ENCODE measurements around the gene OR5P2.
"Not testable (repeated sequence)": the region's sequence is repeated elsewhere in the genome, so short reads cannot be mapped to it uniquely, and the experiment has no call there.

Gene OR5P2, protein sequence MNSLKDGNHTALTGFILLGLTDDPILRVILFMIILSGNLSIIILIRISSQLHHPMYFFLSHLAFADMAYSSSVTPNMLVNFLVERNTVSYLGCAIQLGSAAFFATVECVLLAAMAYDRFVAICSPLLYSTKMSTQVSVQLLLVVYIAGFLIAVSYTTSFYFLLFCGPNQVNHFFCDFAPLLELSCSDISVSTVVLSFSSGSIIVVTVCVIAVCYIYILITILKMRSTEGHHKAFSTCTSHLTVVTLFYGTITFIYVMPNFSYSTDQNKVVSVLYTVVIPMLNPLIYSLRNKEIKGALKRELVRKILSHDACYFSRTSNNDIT

GRCh38 chr11:7796842-7797241 lies at the start of gene OR5P2:
Gene OR5P2 (minus strand): TSS chr11:7796942. CDS start chr11:7796942, 0 bp downstream.
- no peak within 1 kb of the TSS for H3K27ac Mint-ChIP-seq
- no peak within 1 kb of the TSS for H3K4me3 Mint-ChIP-seq
- H3K4me1 Mint-ChIP-seq = no peaks in the 10 kb centered on the region
- ATAC-seq (no peak), DNase-seq (ENCODE audit: low spot score in 2 of 2) (no peak)
- H3K9me3 Mint-ChIP-seq = peaks cover 9% of the 10 kb centered on the region
- H3K36me3 Mint-ChIP-seq = no peaks in the 10 kb centered on the region

GRCh38 chr11:7846003-7846402 lies 49.3 kb upstream of the OR5P2 start:
- Mint-ChIP-seq H3K4me3 (no peak overlapping the region), H3K36me3 (no peaks in the 10 kb centered on the region), H3K9me3 (no peaks in the 10 kb centered on the region), H3K4me1 (no peaks in the 10 kb centered on the region), H3K27ac (no peak overlapping the region)
- no peak for ATAC-seq
- no peak for DNase-seq (ENCODE audit: low spot score in 2 of 2)

- Mint-ChIP-seq H3K27ac (no peak overlapping the region), H3K9me3 (no peaks in the 10 kb centered on the region), H3K4me1 (no peaks in the 10 kb centered on the region), H3K36me3 (no peaks in the 10 kb centered on the region), H3K4me3 (no peak overlapping the region)
- DNase-seq (ENCODE audit: low spot score in 2 of 2) (no peak), ATAC-seq (no peak)
These were observed 48.2 kb upstream of the OR5P2 start for GRCh38 chr11:7844986-7845385.

GRCh38 chr11:7844521-7844920 lies 47.8 kb upstream of the OR5P2 start:
- no peaks in the 10 kb centered on the region for H3K4me1 Mint-ChIP-seq
- no peak overlapping the region for H3K4me3 Mint-ChIP-seq
- ATAC-seq (no peak), DNase-seq (ENCODE audit: low spot score in 2 of 2) (no peak)
- no peaks in the 10 kb centered on the region for H3K36me3 Mint-ChIP-seq
- no peaks in the 10 kb centered on the region for H3K9me3 Mint-ChIP-seq
- no peak overlapping the region for H3K27ac Mint-ChIP-seq

- no peaks in the 10 kb centered on the region for H3K9me3 Mint-ChIP-seq
- no peak for ATAC-seq
- H3K4me1 Mint-ChIP-seq = no peaks in the 10 kb centered on the region
- no peak overlapping the region for H3K4me3 Mint-ChIP-seq
- no peak for DNase-seq (ENCODE audit: low spot score in 2 of 2)
- H3K27ac Mint-ChIP-seq = no peak overlapping the region
- H3K36me3 Mint-ChIP-seq = no peaks in the 10 kb centered on the region
These were observed 43.8 kb upstream of the OR5P2 start for GRCh38 chr11:7840578-7840977.

- Mint-ChIP-seq H3K4me3 (no peak overlapping the region), H3K9me3 (no peaks in the 10 kb centered on the region), H3K27ac (no peak overlapping the region), H3K36me3 (no peaks in the 10 kb centered on the region), H3K4me1 (no peaks in the 10 kb centered on the region)
- DNase-seq (ENCODE audit: low spot score in 2 of 2) (no peak), ATAC-seq (no peak)
These were observed 36.8 kb upstream of the OR5P2 start for GRCh38 chr11:7833527-7833926.

- H3K36me3 Mint-ChIP-seq = no peaks in the 10 kb centered on the region
- ATAC-seq = no peak
- H3K4me3 Mint-ChIP-seq = no peak within 1 kb of the TSS
These were observed 34.0 kb upstream of the OR5P2 start, which contains the start of gene OR5P3 for GRCh38 chr11:7830740-7831139. Gene OR5P3 (minus strand): TSS chr11:7830840.

DNA sequence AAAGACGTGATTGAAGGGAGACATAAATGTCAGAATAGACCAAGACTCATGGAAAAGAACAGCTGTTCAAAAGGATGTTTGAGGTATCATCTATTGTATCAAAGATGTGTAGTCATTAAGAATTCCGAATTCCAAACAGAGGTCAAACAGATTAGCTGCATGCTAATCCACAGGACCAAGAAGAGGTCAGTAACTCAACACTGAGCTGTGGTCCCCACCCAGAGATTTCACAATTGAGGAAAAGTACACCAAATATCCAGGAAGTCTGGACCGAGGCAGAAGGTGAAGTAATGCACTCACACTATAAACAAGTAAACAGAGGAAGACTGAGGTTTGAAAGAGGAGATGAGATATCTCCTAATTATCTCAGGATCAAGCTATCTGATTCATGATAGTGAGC lies 29.6 kb upstream of the OR5P2 start:
- Mint-ChIP-seq H3K9me3 (no peaks in the 10 kb centered on the region), H3K4me1 (no peaks in the 10 kb centered on the region), H3K4me3 (no peak overlapping the region), H3K27ac (no peak overlapping the region), H3K36me3 (no peaks in the 10 kb centered on the region)
- DNase-seq (ENCODE audit: low spot score in 2 of 2) (no peak), ATAC-seq (no peak)

More at GRCh38 chr11:7830740-7831139, 34.0 kb upstream of the OR5P2 start, which contains the start of gene OR5P3:
- Mint-ChIP-seq H3K4me1 (no peaks in the 10 kb centered on the region), H3K9me3 (no peaks in the 10 kb centered on the region), H3K27ac (no peak within 1 kb of the TSS)
- no peak for DNase-seq (ENCODE audit: low spot score in 2 of 2)

DNA sequence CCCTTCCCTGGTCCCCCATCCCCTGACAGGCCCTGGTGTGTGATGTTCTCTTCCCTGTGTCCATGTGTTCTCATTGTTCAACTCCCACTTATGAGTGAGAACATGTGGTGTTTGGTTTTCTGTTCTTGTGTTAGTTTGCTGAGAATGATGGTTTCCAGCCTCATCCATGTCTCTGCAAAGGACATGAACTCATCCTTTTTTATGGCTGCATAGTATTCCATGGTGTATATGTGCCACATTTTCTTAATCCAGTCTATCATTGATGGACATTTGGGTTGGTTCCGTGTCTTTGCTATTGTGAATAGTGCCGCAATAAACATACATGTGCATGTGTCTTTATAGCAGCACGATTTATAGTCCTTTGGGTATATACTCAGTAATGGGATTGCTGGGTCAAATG lies 23.7 kb upstream of the OR5P2 start:
- not testable (repeated sequence) for H3K4me3 Mint-ChIP-seq; H3K27ac Mint-ChIP-seq; H3K36me3 Mint-ChIP-seq; H3K4me1 Mint-ChIP-seq; DNase-seq (ENCODE audit: low spot score in 2 of 2); ATAC-seq
- peaks cover 22% of the 10 kb centered on the region for H3K9me3 Mint-ChIP-seq

- not testable (repeated sequence) for H3K4me3 Mint-ChIP-seq; H3K4me1 Mint-ChIP-seq; ATAC-seq; DNase-seq (ENCODE audit: low spot score in 2 of 2); H3K27ac Mint-ChIP-seq; H3K36me3 Mint-ChIP-seq
- peaks cover 28% of the 10 kb centered on the region for H3K9me3 Mint-ChIP-seq
These were observed 18.2 kb upstream of the OR5P2 start for GRCh38 chr11:7814897-7815296.

DNA sequence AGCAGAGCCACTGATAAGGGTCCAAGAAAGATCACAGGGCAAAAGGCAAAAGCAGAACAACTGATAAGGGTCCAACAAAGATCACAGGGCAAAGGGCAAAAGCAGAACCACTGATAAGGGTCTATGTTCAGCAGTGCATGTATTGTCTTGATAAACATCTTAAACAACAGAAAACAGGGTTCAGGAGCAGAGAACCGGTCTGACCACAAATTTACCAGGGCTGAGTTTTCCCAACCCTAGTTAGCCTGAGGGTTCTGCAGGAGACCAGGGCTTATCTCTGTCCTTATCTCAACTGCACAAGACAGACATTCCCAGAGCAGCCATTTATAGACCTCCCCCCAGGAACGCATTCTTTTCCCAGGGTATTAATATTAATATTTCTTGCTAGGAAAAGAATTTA lies 13.6 kb upstream of the OR5P2 start:
- not testable (repeated sequence) for DNase-seq (ENCODE audit: low spot score in 2 of 2); H3K27ac Mint-ChIP-seq; H3K36me3 Mint-ChIP-seq; H3K4me1 Mint-ChIP-seq; ATAC-seq; H3K4me3 Mint-ChIP-seq
- peaks cover 23% of the 10 kb centered on the region for H3K9me3 Mint-ChIP-seq

DNA sequence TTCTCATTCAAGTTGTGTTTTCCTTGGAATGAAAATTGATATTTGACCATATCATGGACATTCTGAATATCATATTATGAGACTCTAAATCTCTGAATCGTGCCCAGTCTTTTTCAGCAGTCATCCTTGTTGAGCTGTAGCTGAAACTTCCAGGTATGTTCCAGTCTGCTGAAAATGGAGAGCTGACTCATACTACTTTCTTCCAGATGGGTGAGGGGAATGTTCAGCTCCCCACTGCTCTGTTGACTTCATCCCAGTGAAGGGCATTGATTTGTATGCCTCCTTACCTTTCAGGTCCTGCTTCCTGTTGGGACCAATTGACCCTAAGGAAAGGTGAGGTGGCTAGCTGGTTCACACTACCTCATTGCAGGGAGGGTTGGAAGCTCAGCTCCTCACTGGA lies 3.5 kb downstream of the OR5P2 start:
- no peaks in the 10 kb centered on the region for H3K36me3 Mint-ChIP-seq
- H3K27ac Mint-ChIP-seq = no peak overlapping the region
- ATAC-seq (no peak), DNase-seq (ENCODE audit: low spot score in 2 of 2) (no peak)
- H3K9me3 Mint-ChIP-seq = peaks cover 9% of the 10 kb centered on the region
- no peaks in the 10 kb centered on the region for H3K4me1 Mint-ChIP-seq
- no peak overlapping the region for H3K4me3 Mint-ChIP-seq

DNA sequence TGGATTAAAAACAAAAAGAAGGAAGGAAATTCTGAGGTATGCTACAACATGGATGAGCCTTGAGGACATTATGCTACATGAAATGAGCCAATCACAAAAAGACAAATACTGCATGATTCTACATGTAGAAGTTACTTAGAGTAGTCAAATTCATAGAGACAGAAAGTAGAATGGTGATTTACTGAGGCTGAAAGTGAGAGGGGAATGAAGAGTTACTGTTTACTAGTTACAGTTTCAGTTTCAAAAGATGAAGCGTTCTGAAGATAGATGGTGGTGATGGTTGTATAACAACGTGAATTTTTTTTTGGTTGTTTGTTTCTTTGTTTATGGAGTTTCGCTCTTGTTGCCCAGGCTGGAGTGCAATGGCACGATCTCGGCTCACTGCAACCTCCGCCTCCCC lies 9.5 kb downstream of the OR5P2 start:
- DNase-seq (ENCODE audit: low spot score in 2 of 2) (no peak), ATAC-seq (no peak)
- no peak overlapping the region for H3K4me3 Mint-ChIP-seq
- no peak overlapping the region for H3K27ac Mint-ChIP-seq
- H3K9me3 Mint-ChIP-seq = peaks cover 7% of the 10 kb centered on the region
- H3K36me3 Mint-ChIP-seq = no peaks in the 10 kb centered on the region
- no peaks in the 10 kb centered on the region for H3K4me1 Mint-ChIP-seq

DNA sequence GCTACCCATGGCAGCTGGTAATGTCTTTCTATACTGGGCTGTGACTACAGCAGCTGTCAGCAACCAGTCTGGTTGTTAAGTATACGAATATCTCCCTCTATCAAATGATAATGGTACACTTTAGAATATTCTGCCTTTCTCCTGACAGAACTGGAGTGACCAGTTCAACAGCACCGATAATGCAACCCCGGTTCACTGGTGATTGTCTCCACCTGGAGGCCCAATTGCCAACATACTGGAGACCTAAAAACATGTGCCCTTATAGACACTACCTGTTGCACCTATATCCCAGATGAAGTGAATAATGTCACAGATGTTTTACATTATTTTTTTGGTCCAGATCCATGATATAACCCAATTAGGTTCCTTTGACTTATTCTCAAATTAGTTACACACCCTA lies 21.1 kb downstream of the OR5P2 start:
- Mint-ChIP-seq H3K9me3 (no peaks in the 10 kb centered on the region), H3K27ac (no peak overlapping the region), H3K4me3 (no peak overlapping the region), H3K36me3 (no peaks in the 10 kb centered on the region), H3K4me1 (no peaks in the 10 kb centered on the region)
- ATAC-seq (no peak), DNase-seq (ENCODE audit: low spot score in 2 of 2) (no peak)

DNA sequence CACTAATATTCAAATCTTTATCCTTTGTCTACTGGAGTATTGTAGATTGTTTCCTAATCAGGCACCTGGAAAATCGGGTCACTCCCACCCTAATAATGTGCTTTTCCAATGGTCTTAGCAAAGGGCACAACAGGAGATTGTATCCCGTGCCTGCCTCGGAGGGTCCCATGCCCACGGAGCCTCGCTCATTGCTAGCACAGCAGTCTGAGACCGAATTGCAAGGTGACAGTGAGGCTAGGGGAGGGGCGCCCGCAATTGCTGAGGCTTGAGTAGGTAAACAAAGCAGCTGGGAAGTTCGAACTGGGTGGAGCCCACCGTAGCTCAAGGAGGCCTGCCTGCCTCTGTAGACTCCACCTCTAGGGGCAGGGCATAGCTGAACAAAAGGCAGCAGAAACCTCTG lies 32.4 kb downstream of the OR5P2 start:
- not testable (repeated sequence) for DNase-seq (ENCODE audit: low spot score in 2 of 2); H3K36me3 Mint-ChIP-seq; ATAC-seq; H3K4me1 Mint-ChIP-seq; H3K9me3 Mint-ChIP-seq; H3K4me3 Mint-ChIP-seq; H3K27ac Mint-ChIP-seq

GRCh38 chr11:7759010-7759409 lies 37.7 kb downstream of the OR5P2 start:
- DNase-seq (ENCODE audit: low spot score in 2 of 2) = no peak
- Mint-ChIP-seq H3K36me3 (no peaks in the 10 kb centered on the region), H3K4me1 (no peaks in the 10 kb centered on the region), H3K27ac (no peak overlapping the region), H3K4me3 (no peak overlapping the region), H3K9me3 (no peaks in the 10 kb centered on the region)
- no peak for ATAC-seq

Measured in stimulated activated effector memory CD8-positive, alpha-beta T cell treated with anti-CD3 and anti-CD28 coated beads, Interleukin-12 subunit alpha, Interleukin-12 subunit beta, amount 100 ng/mL, for 72 hours (primary cell).